NCI-H2227 (cell line): Measurements from ENCODE around the gene ATP6V0E1.

Experiments used
- DNase-seq: peaks from one replicate; lab custom pipeline; 2025; ENCODE audit not compliant: unreplicated experiment; lab: John Stamatoyannopoulos, UW

Gene ATP6V0E1

DNA sequence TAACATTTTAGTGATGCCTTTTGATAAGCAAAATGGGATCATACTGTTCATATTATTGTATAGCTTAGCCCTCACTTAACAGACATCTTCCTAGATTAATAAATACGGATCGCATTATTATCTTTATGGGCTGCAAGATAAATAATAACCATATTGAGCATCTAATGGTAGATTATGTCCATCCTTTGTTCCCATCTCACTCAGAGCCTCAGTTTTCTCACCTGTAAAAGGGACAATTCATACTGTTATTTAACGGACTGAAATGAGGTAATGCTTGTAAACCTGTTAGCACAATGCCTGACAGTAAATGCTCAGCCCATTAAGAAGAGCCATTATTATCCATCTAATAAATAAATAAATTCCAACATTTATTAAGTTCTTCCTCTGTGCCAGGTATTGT, 27.3 kb upstream of the ATP6V0E1 start:
- no peak for DNase-seq

DNA sequence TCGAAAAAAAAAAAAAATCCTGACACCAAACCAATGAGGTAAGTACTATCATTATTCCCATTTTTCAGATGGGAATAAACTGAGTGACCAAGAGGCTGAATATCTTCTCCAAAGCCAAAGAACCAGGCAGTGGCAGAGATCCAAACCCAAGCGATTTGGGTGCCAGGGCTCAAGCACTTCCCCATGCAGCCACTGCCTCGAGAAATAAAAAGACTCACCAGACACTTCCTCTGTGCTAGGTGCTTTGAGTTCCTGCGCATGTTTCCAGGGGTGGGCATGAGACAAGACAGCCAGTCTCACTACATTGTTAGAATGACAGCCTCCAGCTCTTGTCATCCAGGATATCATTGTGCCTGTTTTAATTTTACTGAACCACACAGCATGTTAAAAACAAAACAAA, 26.6 kb upstream of the ATP6V0E1 start:
- no peak for DNase-seq

DNA sequence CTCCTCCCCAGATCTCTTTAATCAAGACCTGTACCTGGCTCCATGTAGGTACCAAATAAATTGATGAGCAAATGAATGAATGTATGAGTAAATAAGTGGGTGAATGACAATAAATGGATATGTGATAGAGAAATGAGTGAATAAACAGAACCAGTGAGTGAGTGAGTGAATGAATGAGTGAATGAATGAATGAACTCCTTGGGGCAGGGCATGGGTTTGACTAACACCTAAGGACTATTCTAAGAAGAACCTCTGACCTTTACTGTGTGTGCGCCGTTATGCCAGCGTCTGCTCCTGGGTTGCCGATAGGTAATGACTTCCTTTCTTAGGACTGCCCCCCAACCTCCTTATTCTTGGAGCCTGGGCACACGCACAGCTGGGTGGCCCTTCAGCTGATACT, 26.1 kb upstream of the ATP6V0E1 start:
- DNase-seq = no peak

DNA sequence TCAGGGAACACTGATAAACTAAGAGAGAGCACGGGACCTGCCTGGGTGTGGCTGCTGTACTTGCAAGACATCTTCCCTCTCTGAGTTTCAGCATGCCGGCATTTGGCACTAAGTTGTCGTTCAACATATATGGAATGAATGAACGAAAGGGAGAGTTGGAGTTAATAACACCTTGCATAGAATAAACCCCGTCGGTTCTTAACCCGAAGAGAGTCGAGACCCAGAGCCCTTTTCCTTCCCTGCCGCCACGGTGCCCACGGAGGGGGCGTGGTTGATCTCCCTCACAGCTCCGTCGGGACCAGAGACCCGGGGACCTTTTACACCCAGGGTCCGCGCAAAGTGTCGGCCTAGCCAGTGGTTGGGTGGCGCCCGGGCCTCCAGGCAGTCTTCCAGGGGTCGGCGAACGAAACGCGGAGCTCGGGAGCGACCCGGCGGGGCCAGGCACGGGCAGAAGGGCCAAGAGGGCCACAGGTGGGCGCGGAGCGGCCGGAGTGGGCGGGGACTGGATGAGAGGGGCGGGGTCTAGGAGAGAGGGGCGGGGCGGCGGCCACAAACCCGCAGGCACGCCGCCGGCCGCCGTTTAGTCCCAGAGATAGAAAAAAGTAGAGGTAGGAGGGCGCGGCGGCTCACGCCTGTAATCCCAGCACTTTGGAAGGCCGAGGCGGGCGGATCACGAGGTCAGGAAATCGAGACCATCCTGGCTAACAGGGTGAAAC, 25.1 kb upstream of the ATP6V0E1 start:
- peak; percentile 53 for DNase-seq

DNA sequence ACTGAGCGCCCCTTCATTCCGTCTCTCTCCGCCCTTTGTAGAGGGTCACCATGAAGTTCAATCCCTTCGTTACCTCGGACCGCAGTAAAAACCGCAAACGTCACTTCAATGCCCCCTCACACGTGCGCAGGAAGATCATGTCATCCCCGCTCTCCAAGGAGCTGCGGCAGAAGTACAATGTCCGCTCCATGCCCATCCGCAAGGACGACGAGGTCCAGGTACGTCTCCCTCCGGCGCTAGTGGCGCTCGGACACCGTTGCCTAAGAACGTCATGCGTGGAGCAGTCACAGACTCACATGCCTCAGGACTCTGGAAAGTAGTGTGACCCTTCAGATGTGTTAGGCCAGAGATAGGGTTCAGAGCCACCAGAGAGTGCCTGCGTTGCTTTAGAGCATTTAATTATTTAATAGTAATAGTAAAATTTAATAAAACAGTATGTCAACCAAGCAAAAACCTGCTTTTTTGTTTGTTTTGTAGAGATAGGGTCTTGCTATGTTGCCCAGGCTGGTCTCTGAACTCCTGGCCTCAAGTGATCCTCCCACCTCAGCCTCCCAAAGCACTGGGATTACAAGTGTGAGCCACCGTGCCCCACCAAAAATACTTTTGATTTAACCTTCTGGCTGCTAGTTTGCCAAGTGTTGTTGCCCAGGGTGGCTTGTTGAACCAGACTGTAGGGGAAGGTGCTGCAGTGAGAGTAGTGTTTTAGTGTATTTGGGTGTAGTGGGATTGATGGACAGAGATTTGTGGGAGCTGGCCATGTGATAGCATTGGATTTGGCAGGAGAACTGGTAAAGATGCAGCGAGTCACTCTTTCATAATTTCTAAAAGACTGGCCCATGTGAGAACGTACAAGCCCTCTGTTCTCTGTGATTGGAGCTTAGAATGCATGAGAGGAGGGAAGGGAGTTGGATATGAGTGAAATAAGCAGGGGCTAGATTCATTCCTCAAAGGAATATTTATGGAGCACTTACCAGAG, 23.5 kb upstream of the ATP6V0E1 start:
- DNase-seq = no peak

DNA sequence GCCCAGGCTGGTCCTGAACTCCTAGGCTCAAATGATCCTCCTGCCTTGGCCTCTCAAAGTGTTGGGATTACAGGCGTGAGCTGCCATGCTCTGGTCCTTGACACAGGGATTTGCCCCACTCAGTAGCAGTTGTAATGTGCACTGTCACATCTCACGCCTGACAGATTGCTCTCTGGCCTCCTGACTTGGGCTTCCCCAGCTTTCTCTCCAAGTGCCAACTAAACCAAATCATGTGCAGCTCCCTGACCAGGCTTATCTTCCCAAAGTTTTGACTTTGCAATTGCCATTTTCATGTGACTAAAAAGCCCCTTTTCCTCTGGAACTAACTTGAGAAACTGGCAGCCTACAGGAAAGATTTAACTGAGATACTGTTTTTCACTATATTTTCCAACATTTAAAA, 13.7 kb upstream of the ATP6V0E1 start:
- no peak for DNase-seq

DNA sequence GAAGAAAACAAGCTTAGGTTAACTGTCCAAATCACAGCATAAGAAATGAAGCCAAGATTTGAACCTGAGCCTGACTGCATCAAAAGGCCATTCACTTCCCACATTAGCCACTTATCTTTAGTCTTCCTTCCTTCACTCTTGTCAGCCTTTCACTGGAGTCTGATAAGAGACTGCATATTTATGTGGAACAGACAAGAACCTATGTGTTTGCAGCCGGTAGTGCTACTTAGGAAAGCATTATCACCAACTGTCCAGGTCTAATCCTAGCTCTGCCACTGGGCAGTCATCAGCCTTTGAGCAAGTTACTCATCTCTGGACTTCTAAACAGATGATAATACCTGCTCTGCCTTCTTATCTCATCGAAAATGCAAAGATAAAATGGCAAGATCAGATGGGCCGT, 12.1 kb upstream of the ATP6V0E1 start:
- no peak for DNase-seq

DNA sequence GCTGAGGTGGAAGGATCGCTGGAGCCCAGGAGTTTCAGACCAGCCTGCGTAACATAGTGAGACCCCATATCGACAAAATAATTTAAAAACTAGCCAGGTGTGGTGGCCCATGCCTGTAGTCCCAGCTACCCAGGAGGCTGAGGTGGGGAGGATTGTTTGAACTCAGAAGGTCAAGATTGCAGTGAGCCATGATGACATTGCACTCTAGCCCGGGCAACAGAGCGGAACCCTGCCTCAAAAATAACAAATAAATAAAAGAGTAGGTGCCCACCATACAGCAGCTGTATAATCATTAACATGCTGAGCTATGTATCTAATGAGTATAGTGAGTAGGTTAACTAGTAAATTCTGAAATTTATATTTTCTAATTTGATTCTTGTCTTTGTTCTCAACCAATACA, 11.0 kb upstream of the ATP6V0E1 start:
- DNase-seq = no peak

DNA sequence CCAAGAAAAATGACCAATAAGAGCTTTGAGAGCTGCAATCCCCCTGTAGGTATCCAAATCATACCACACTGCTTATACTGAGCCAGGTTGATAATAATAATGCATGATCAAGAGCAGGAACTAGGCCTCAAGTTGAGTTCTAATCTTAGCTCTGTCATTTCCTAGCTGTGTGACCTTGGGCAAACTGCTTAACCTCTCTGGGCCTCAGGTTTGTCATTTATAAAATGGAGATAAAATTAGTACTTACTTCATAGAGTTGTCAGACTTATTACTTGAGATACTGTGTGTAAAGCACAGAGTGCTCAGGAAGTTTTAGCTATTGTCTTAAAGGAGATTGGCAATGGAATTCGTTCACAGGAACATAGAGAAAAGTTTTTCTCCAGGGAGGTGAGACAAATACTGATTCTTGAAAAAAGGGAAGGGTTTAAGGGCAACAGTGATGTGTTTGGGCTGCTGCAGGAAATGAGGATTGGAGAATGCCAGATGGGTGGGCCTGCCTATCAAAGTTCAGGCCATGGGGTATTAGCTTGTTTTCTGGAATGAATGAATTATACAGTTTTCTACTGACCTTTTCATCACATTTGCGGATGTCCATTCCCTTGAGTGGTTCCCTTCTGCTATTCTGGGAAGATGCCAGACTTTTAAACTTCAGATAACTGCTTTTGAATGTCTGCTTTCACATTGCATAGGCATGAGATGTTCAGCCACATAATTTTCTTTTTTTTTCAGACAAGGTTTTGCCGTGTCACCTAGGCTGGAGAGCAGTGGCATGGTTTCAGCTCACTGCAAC, 10.2 kb upstream of the ATP6V0E1 start:
- no peak for DNase-seq

DNA sequence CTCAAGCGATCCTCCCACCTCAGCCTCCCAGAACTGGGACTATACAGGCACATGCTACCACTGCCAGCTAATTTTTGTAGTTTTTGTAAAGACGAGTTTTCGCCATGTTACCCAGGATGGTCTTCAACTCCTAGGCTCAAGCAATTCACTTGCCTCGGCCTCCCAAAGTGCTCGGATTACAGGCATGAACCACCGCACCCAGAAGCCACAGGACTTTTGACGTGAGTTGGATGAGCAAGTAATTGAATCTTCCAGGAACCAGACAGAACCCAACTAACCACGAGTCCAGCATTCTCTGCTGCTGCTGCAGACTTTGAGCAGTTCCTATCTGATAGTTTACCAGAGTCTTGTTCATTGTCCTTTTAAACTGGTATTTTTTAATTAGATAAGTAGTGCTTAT, 9.6 kb upstream of the ATP6V0E1 start:
- DNase-seq = no peak

DNA sequence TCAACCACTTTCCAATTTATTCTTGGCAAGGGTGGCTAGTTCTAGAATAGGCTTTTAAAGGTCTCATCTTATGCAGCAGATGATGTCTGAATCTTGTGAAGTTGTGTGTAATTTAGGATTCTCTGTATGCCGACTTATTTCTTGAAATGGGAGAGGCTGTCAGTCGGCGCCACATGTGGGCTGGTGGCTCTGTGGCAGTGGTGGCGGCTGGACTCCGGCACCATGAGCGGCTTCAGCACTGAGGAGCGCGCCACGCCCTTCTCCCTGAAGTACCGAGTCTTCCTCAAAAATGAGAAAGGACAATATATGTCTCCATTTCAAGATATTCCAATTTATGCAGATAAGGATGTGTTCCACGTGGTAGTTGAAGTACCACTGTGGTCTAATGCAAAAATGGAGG, 8.3 kb upstream of the ATP6V0E1 start:
- no peak for DNase-seq

DNA sequence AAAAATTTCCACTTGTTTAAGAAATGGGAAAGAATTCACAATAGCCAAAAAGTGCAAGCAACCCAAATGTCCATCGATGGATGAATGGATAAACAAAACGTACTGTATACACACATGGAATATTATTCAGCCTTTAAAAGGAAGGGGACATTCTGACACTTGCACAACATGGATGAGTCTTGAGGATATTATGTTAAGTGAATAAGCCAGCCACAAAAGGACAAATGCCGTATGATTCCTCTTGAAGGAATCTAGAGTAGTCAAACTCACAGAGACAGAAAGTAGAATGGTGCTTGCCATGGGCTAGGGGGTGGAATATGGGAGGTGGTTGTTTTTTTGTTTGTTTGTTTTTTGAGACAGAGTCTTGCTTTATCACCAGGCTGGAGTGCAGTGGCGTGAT, 3.8 kb upstream of the ATP6V0E1 start:
- no peak for DNase-seq

DNA sequence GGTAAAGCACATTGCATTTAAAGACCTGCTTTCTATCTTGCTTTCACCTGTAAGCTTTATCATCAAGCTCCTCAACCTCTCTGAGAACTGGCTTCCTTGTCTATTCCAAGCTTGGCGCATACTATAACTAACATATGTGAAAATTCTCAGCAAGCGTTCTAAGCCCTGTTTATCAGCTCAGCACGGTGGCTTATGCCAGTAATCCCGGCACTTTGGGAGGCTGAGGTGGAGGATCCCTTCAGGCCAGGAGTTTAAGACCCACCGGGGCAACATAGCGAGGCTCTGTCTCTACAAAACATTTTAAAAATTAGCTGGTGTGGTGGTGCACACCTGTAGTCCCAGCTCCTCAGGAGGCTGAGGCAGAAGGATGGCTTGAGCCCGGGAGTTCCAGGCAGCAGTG, 1.6 kb upstream of the ATP6V0E1 start:
- no peak for DNase-seq

DNA sequence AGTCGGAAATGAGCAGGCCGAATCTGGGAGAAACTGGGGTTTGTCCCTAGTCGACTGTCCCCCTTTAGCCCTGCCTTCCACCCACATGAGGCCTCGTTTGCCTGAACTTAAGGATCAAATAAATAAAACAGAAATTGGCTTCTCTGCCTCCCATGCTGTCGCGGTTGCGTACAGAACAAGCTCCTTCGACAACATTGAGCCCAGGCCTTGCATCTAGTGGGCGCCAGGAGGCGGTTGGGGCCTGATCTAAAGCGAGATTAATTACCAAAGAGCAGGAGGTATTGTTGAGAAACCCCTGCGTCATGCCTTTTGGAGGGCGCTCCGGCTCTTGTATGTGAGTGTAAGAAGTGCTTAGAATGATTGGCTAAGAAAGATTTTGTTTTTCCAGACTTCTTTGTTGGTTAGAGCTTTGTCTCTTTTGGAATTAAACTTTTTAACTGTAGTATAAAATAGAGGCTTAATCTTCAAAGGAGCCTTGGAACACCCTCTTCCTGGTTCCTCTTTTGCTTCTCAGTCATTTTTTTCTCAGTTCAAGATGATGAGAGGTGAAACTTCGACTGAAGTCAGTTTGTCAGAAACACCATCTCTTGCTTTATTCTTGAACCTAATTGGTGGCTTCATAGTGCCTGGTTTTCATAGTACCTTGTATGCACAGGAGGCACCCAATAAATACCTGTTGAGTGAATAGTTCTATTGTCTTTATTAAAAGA, 828 bp downstream of the ATP6V0E1 start:
- DNase-seq = peak; percentile 66

DNA sequence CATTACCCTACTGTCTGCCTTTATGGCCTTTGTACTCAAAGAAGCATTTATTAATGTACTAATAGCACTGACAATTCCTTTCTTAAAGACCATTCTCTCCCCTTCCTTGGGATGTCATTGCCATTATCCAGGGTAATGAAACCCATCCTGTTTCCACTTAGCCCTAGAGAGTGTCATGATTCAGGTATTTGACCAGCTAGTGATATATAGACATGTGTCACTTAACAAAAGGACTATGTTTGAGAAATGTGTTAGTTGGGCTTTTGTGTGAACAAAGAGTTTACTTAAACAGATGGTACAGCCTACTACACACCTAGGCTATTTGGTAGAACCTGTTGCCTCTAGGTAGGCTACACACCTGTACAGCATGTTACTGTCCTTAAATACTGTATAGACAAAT, 2.0 kb downstream of the ATP6V0E1 start:
- no peak for DNase-seq

DNA sequence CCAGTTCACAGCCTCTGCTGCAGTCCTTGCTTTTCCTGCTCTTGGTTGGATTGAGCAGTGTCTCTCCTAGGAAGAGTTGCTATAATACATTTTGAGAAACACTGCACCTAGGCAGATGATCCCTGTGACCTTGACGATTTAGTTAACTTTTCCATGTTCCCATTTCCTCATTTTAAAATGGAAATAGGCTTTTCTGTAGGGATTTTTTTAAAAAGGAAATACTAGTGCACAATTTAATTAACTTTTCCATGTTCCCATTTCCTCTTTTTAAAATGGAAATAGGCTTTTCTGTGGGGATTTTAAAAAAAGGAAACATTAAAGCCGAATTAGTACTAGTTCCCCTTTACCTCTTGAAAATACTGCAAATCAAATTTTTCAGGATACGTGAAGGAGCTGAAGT, 4.7 kb downstream of the ATP6V0E1 start:
- DNase-seq = no peak

DNA sequence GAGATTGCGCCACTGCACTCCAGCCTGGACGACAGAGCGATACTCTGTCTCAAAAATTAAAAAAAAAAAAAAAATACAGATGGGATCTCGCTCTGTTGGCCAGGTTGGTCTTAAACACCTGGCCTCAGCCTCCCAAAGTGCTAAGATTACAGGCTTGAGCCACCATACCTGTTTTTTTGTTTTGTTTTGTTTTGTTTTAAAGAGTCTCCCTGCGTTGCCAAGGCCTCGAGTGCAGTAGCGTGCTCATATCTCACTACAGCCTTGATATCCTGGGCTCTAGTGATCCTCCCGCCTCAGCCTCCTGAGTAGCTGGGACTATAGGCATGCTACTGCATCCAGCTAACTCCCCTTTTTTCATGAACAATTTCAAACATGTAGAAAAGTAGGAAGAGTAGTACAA, 7.2 kb downstream of the ATP6V0E1 start:
- no peak for DNase-seq

DNA sequence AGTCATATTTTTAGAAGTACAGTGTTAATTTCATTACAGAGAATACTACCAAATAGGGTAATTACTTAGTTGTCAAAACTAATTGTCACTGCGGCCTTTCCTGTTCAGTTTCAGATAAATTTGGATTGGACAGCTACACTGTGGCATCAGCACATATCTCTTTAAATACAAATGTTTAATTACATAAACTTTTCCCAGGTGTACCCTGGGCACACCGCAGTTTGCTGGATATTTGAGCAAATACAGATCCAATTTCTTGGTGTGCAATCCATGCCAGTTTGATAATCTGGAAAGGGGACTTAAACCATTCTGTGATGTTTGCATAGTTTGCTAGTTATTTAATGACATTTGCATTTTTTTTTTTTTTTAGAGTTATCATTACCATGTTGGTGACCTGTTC, 10.8 kb downstream of the ATP6V0E1 start:
- no peak for DNase-seq

DNA sequence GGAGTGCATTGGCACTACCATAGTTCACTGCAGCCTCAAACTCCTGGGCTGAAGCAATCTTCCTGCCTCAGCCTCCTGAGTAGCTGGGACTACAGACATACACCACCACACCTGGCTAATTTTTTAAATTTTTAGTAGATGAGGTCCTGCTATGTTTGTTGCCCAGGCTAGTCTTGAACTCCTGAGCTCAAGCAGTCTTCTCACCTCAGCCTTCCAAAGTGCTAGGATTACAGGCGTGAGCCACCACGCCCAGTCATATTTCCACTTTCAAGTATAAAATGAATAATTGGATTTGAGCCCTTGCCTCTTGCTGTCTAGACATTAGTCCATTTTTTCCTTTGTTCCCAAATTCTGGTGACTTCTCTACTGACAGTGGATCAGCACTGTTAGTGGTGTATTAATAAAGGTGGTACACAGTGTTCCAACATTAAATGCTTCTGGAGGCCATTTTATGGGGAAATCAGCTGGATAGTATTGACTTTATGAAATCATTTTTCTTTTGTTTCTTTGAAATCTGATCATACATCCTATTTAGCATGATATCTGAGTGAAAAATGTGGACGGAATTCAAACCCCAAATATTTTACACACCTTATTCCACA, 15.9 kb downstream of the ATP6V0E1 start:
- no peak for DNase-seq

DNA sequence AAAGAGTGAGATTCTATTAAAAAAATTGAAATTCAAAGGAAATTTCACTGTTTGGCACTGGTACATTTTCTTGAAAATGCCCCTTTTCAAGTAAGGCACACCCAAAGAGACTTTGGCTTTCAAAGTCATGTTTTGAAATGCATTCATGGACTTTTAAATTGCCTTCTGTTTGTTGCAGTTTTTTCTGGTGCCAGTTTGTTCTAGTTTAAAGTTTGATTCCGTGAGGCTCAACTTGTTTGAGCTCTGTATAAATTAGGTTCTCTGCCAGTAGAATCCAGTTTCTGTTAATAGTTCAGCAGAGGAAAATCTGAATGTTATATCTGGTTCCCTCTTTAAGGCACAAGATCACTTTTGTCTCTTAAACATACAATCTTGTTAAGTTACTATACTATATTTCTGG, 16.4 kb downstream of the ATP6V0E1 start:
- DNase-seq = no peak
